ENCODE measurements around the gene CEPT1. TPM values are rescaled to one million over a fixed set of nuclear protein-coding genes. Genes with fewer than 3 reads are reported as not detected.

Gene CEPT1
- total RNA-seq, 1 experiment from 2014 or later: 34.2 TPM

GRCh38 chr1:111182052-111182451, 42.0 kb downstream of the CEPT1 start:
- no peaks in the 10 kb centered on the region for H4K20me1 ChIP-seq (ENCODE audit: insufficient read depth)
- no peaks in the 10 kb centered on the region for H3K79me2 ChIP-seq (ENCODE audit: insufficient read depth, low read length)
- DNase-seq (ENCODE audit: low read depth, low spot score) (no peak), ATAC-seq (no peak)
- no peak overlapping the region for H3K4me2 ChIP-seq (ENCODE audit: low read length)
- TF ChIP-seq POLR2AphosphoS5 (IDR thresholded peaks at IDR 0.05; ENCODE audit: low read depth, low read length): no peak
- no peak for TF ChIP-seq ELF1 (IDR thresholded peaks at IDR 0.05; ENCODE audit: borderline replicate concordance, low read depth)
- TF ChIP-seq RAD21 (IDR thresholded peaks at IDR 0.05; ENCODE audit: low read depth): no peak
- no peak for TF ChIP-seq MAX (IDR thresholded peaks at IDR 0.05)
- no peak for TF ChIP-seq SP1 (IDR thresholded peaks at IDR 0.05; ENCODE audit: low read depth)
- no peak for TF ChIP-seq ZNF274 (IDR thresholded peaks at IDR 0.05; ENCODE audit: low read depth, low read length)
- no peak for TF ChIP-seq TCF7L2 (IDR thresholded peaks at IDR 0.05; ENCODE audit: borderline replicate concordance, extremely low read depth, insufficient read depth, insufficient read length)
- no peak for TF ChIP-seq POLR2A (IDR thresholded peaks at IDR 0.05; ENCODE audit: borderline replicate concordance, extremely low read depth, insufficient read depth, insufficient read length)
- no peak for TF ChIP-seq CBX3 (IDR thresholded peaks at IDR 0.05; ENCODE audit: low read depth)
- no peak for TF ChIP-seq EZH2phosphoT487 (IDR thresholded peaks at IDR 0.05; ENCODE audit: borderline replicate concordance)
- TF ChIP-seq JUND (IDR thresholded peaks at IDR 0.05): no peak
- TF ChIP-seq CEBPB (IDR thresholded peaks at IDR 0.05; ENCODE audit: low read depth): no peak
- no peak for TF ChIP-seq ZBTB33 (IDR thresholded peaks at IDR 0.05; ENCODE audit: extremely low read depth, insufficient replicate concordance, low read length)
- no peak for TF ChIP-seq ATF3 (IDR thresholded peaks at IDR 0.05)
- TF ChIP-seq REST (IDR thresholded peaks at IDR 0.05; ENCODE audit: low read depth): no peak
- TF ChIP-seq YY1 (IDR thresholded peaks at IDR 0.05; ENCODE audit: extremely low read depth, insufficient replicate concordance, low read depth, low read length): no peak
- no peak for TF ChIP-seq SIN3A (IDR thresholded peaks at IDR 0.05; ENCODE audit: low read depth)
- no peak for TF ChIP-seq EZH2 (IDR thresholded peaks at IDR 0.05)
- TF ChIP-seq CTCF (IDR thresholded peaks at IDR 0.05 in 2 of 3, conservative IDR thresholded peaks at IDR 0.05 in 1 of 3; ENCODE audit: borderline replicate concordance in 1 of 3, insufficient read depth in 1 of 3, low read depth in 2 of 3, low read length in 2 of 3): no peak
- no peak for TF ChIP-seq SRF (IDR thresholded peaks at IDR 0.05; ENCODE audit: low read depth)
- no peak overlapping the region for H3K4me3 ChIP-seq (replicated peaks in 1 of 2; ENCODE audit: low read depth in 1 of 2, low read length in 2 of 2)
- intact Hi-C loops (cut with micrococcal nuclease): no loop called here
- H3K9me2 ChIP-seq (ENCODE audit: insufficient read depth): no peaks in the 10 kb centered on the region
- H3K36me3 ChIP-seq (ENCODE audit: control insufficient read depth in 1 of 2, insufficient read depth in 2 of 2, low read length in 2 of 2): peaks cover 25 to 32% of the 10 kb centered on the region in 2 experiments; a peak in 2 of 4 replicates
- H3K27me3 ChIP-seq (ENCODE audit: insufficient read depth, low read length): no peaks in the 10 kb centered on the region
- no peaks in the 10 kb centered on the region for H3K4me1 ChIP-seq (ENCODE audit: control insufficient read depth in 1 of 2, insufficient read depth in 2 of 2, low read length in 2 of 2)
- no peaks in the 10 kb centered on the region for H3K9me3 ChIP-seq (ENCODE audit: control insufficient read depth in 1 of 2, insufficient read depth in 1 of 2, low read depth in 1 of 2, low read length in 2 of 2)
- no peak overlapping the region for H2AFZ ChIP-seq (ENCODE audit: low read depth, low read length, poor library complexity, severe bottlenecking)
- BruUV-seq (replicated peaks): no TSS peak
- ChIA-PET CTCF (interaction anchor here (1.0 kb wide), 1 partner anchor 152 kb away, joined by 3 read pairs; no protein-coding TSS in a partner anchor), RAD21 (ENCODE audit: low non-redundant PET in 1 of 2, low total read pairs in 2 of 2, uncharacterized antibody in 2 of 2, unreplicated experiment in 2 of 2) (no interaction called here), POLR2A (no interaction called here)
- H3K27ac ChIP-seq (ENCODE audit: low read depth, low read length): no peak overlapping the region
- H3K9ac ChIP-seq (ENCODE audit: low read length): no peak overlapping the region
